Measurements from ENCODE around the gene NXF1.

GRCh38 chr11:62830904-62831519 is 25.8 kb upstream of the NXF1 start:
- TF ChIP-seq CTCF (IDR thresholded peaks at IDR 0.05; ENCODE audit: poor library complexity) (no peak), EZH2phosphoT487 (IDR thresholded peaks at IDR 0.05; ENCODE audit: low read depth, severe bottlenecking, unreplicated experiment) (no peak)
